H1 (cell line): ENCODE results near the gene FBN1. TPM values are rescaled to one million over a fixed set of nuclear protein-coding genes. Genes with fewer than 3 reads are reported as not detected.

Source experiments
- CTCF ChIA-PET: fragments of 300-600 bp; sonication (Branson Sonifier 250); formaldehyde crosslinking; loops from one replicate; lab custom pipeline; 2021; ENCODE audit not compliant: partially characterized antibody; lab: Charles Lee
- POLR2A ChIA-PET: fragments of 300-600 bp; sonication (Branson Sonifier 250); formaldehyde crosslinking; loops from one replicate; lab custom pipeline; 2021; ENCODE audit warnings: inconsistent platforms; ENCODE audit not compliant: partially characterized antibody; lab: Charles Lee
- DNase-seq, 2 experiments: peaks; one replicate each; pipeline versions ENCODE4 v3.0.0 to v3.0.0-alpha.2; 2010 to 2022; ENCODE audit warnings: low spot score in 2 of 2, low read depth in 1 of 2, mixed read lengths in 1 of 2
- FAIRE-seq: peaks from 2 replicates; lab custom pipeline; 2011; peaks lifted over from hg19 to GRCh38; lab: Jason Lieb, UNC
- H2AFZ ChIP-seq: 2 replicates; pipeline ENCODE4 v1.8.1; 2012; ENCODE audit warnings: low read length, inconsistent platforms
- H2AK5ac ChIP-seq: 2 replicates; pipeline ENCODE4 v1.6.1; 2013; ENCODE audit warnings: low read depth, low read length
- H2BK120ac ChIP-seq: replicated peaks from 2 replicates; pipeline ENCODE3; 2013; ENCODE audit warnings: low read depth, low read length, inconsistent platforms
- H2BK12ac ChIP-seq: 2 replicates; pipeline ENCODE4 v1.6.1; 2013; ENCODE audit warnings: low read depth, low read length
- H2BK15ac ChIP-seq: 2 replicates; pipeline ENCODE4 v1.6.1; 2013; ENCODE audit warnings: low read length
- H2BK20ac ChIP-seq: 2 replicates; pipeline ENCODE4 v1.6.1; 2013; ENCODE audit warnings: low read length
- H2BK5ac ChIP-seq: 2 replicates; pipeline ENCODE4 v1.6.1; 2013; ENCODE audit warnings: low read depth, low read length
- H3K14ac ChIP-seq: 2 replicates; pipeline ENCODE4 v1.6.1; 2013; ENCODE audit warnings: inconsistent platforms; ENCODE audit not compliant: insufficient read length
- H3K18ac ChIP-seq: 2 replicates; pipeline ENCODE4 v1.6.1; 2013; ENCODE audit warnings: low read length; ENCODE audit errors: extremely low read depth
- H3K23ac ChIP-seq: 2 replicates; pipeline ENCODE4 v1.6.1; 2013; ENCODE audit warnings: inconsistent platforms; ENCODE audit not compliant: insufficient read length
- H3K23me2 ChIP-seq: 2 replicates; pipeline ENCODE4 v1.6.1; 2013; ENCODE audit warnings: low read depth, low read length
- H3K27ac ChIP-seq: 2 replicates; pipeline ENCODE4 v1.6.1; 2011; ENCODE audit warnings: low read depth, low read length, inconsistent platforms
- H3K27me3 ChIP-seq, 4 experiments: replicated peaks in 1 of 4; 1 replicate in 1 of 4; 2 replicates in 3 of 4; pipeline versions ENCODE4 v1.6.1 to v1.8.1; 2011 to 2013; ENCODE audit warnings: low read length in 3 of 4, mild to moderate bottlenecking in 3 of 4, inconsistent platforms in 2 of 4, mixed read lengths in 2 of 4, moderate library complexity in 1 of 4; ENCODE audit not compliant: control insufficient read depth in 3 of 4, insufficient read depth in 3 of 4; ENCODE audit errors: extremely low read depth in 1 of 4
- H3K36me3 ChIP-seq, 4 experiments: 2 replicates each; pipeline versions ENCODE4 v1.6.1 to v1.8.1; 2011 to 2013; ENCODE audit warnings: mild to moderate bottlenecking in 4 of 4, low read length in 3 of 4, moderate library complexity in 2 of 4, control low read depth in 1 of 4, inconsistent platforms in 1 of 4; ENCODE audit not compliant: insufficient read depth in 4 of 4, control insufficient read depth in 2 of 4
- H3K4ac ChIP-seq: replicated peaks from 2 replicates; pipeline ENCODE3; 2013; ENCODE audit warnings: low read length, low read depth, mixed read lengths, inconsistent platforms; ENCODE audit not compliant: insufficient read length
- H3K4me1 ChIP-seq, 4 experiments: replicated peaks in 1 of 4; 1 replicate in 1 of 4; 2 replicates in 3 of 4; pipeline versions ENCODE4 v1.6.1 to v1.8.1; 2011 to 2013; ENCODE audit warnings: low read length in 3 of 4, inconsistent platforms in 2 of 4, mixed read lengths in 1 of 4; ENCODE audit not compliant: insufficient read depth in 4 of 4, control insufficient read depth in 3 of 4
- H3K4me2 ChIP-seq, 2 experiments: 2 replicates each; pipeline versions ENCODE4 v1.6.1 to v1.8.1; 2011 to 2013; ENCODE audit warnings: low read depth in 2 of 2, low read length in 2 of 2, control low read depth in 1 of 2, inconsistent platforms in 1 of 2, mild to moderate bottlenecking in 1 of 2; ENCODE audit not compliant: insufficient read depth in 1 of 2
- H3K4me3 ChIP-seq, 4 experiments: fragments of 200-600, 300-600 bp in 1 of 4; sonication (generic), shearing (Covaris generic), sonication (Bioruptor Twin) in 1 of 4; 2 replicates each; pipeline versions ENCODE4 v1.5.1 to v1.8.1; 2011 to 2016; ENCODE audit warnings: low read length in 4 of 4, low read depth in 3 of 4, control low read depth in 2 of 4, inconsistent platforms in 2 of 4, mild to moderate bottlenecking in 2 of 4, mixed read lengths in 1 of 4, moderate library complexity in 1 of 4; ENCODE audit not compliant: insufficient read depth in 2 of 4; ENCODE audit errors: extremely low read depth in 1 of 4
- H3K56ac ChIP-seq: replicated peaks from 2 replicates; pipeline ENCODE3; 2013; ENCODE audit warnings: low read depth, mild to moderate bottlenecking, mixed read lengths, low read length, inconsistent platforms; ENCODE audit not compliant: insufficient read length
- H3K79me1 ChIP-seq: 2 replicates; pipeline ENCODE4 v1.6.1; 2013; ENCODE audit warnings: low read depth, low read length, control low read depth
- H3K79me2 ChIP-seq, 2 experiments: 2 replicates each; pipeline versions ENCODE4 v1.6.1 to v1.8.1; 2012 to 2013; ENCODE audit warnings: low read length in 2 of 2, mild to moderate bottlenecking in 2 of 2, inconsistent platforms in 1 of 2; ENCODE audit not compliant: insufficient read depth in 2 of 2, control insufficient read depth in 1 of 2
- H3K9ac ChIP-seq, 4 experiments: replicated peaks in 1 of 4; 1 replicate in 1 of 4; 2 replicates in 3 of 4; pipeline versions ENCODE4 v1.6.1 to v1.8.1; 2011 to 2013; ENCODE audit warnings: low read depth in 3 of 4, low read length in 3 of 4, control low read depth in 2 of 4, mild to moderate bottlenecking in 2 of 4, moderate library complexity in 2 of 4, inconsistent platforms in 1 of 4; ENCODE audit errors: extremely low read depth in 1 of 4
- H3K9me3 ChIP-seq, 2 experiments: 2 replicates each; pipeline versions ENCODE4 v1.6.1 to v1.8.1; 2012 to 2013; ENCODE audit warnings: mild to moderate bottlenecking in 2 of 2, moderate library complexity in 2 of 2, control low read depth in 1 of 2, inconsistent platforms in 1 of 2, low read depth in 1 of 2, low read length in 1 of 2, mixed read lengths in 1 of 2; ENCODE audit not compliant: insufficient read depth in 2 of 2
- H4K20me1 ChIP-seq, 2 experiments: replicated peaks in 1 of 2; 2 replicates each; pipeline versions ENCODE3 to v1.8.1; 2011 to 2013; ENCODE audit warnings: inconsistent platforms in 2 of 2, low read length in 2 of 2, mild to moderate bottlenecking in 1 of 2; ENCODE audit not compliant: insufficient read depth in 2 of 2, control insufficient read depth in 1 of 2
- H4K5ac ChIP-seq: 2 replicates; pipeline ENCODE4 v1.6.1; 2013; ENCODE audit warnings: low read length, low read depth, mixed read lengths, inconsistent platforms; ENCODE audit not compliant: insufficient read length
- H4K8ac ChIP-seq: 2 replicates; pipeline ENCODE4 v1.8.0; 2013; ENCODE audit warnings: mild to moderate bottlenecking, moderate library complexity, low read length, inconsistent platforms; ENCODE audit not compliant: insufficient read depth; ENCODE audit errors: extremely low read depth
- H4K91ac ChIP-seq: replicated peaks from 2 replicates; pipeline ENCODE3; 2013; ENCODE audit warnings: low read length, mixed read lengths, inconsistent platforms; ENCODE audit not compliant: insufficient read length
- SUZ12 ChIP-seq: fragments of 200-600 bp; sonication (generic); IDR thresholded peaks from 2 replicates; pipeline ENCODE4 v1.6.1; 2012; ENCODE audit warnings: mild to moderate bottlenecking, inconsistent platforms, low read length, moderate library complexity, mixed read lengths
- WGBS, 2 experiments: shearing (Covaris generic) in 1 of 2; methylation state at CpG; one replicate each; pipeline versions ENCODE4 v1.1.6 to v1.1.7; 2013 to 2015; ENCODE audit warnings: low lambda C conversion rate in 2 of 2, mixed read lengths in 2 of 2, inconsistent platforms in 1 of 2, low coverage in 1 of 2, missing lambda C conversion rate in 1 of 2; ENCODE audit not compliant: insufficient replicate concordance in 2 of 2, insufficient coverage in 1 of 2, insufficient read length in 1 of 2; ENCODE audit errors: extremely low coverage in 1 of 2, missing lambda C conversion rate in 1 of 2; 5-methylcytosine and 5-hydroxymethylcytosine counted together
- polyA plus RNA-seq, 7 experiments: library from polyadenylated mRNA; depleted of rRNA in 3 of 7; stranded (reverse) in 5 of 7; unstranded in 2 of 7; fragments of >200 nt in 5 of 7; fragments of 200-250 nt in 2 of 7; gene quantifications; 1 replicate in 5 of 7; 2 replicates in 1 of 7; 4 replicates in 1 of 7; pipeline versions ENCODE4 v1.2.1 to v1.2.3, GENCODE V29; 2011 to 2013; ENCODE audit warnings: missing spikeins in 2 of 7, mixed read lengths in 2 of 7
- total RNA-seq: library from RNA; stranded (reverse); fragmentation: NEBNext Ultra II Directional; extraction: Animal tissue kit (Norgen Biotek cat#: 25700); gene quantifications from 2 replicates; pipeline ENCODE4 v1.2.1, GENCODE V29; 2021

FBN1 gene
- total and polyA plus RNA-seq, 2 of the 8 experiments (the other 6 are each of a cell fraction or from before 2014, with no cell fraction given) = 3.0 to 4.0 TPM

DNA sequence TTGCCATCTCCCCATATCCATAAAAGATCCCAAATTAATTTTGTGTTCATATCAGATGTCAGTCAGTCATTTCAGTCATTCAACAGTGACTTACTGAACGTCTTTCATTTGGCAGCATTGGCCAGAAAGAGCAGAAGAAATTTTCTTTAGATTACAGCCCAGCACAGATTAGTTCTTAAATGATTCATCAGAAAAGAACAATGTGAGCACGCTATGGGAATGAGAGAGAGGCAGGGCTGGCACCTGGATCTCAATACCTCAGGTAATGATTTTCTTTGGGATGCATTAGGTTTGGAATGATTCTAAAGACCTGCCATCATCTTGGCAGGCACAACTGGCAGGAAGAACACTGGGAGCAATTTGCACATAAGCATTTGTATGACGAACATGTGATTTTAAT, 41.6 kb downstream of the FBN1 start:
- H3K18ac ChIP-seq = no peak overlapping the region
- no peak overlapping the region for H2BK15ac ChIP-seq
- no peak overlapping the region for H3K23ac ChIP-seq
- H3K27me3 ChIP-seq = no peaks in the 10 kb centered on the region
- no peak overlapping the region for H2AFZ ChIP-seq
- H3K9me3 ChIP-seq = no peaks in the 10 kb centered on the region
- no peaks in the 10 kb centered on the region for H3K4me1 ChIP-seq
- H2AK5ac ChIP-seq = no peak overlapping the region
- H3K56ac ChIP-seq = no peak overlapping the region
- H4K8ac ChIP-seq = no peak overlapping the region
- POLR2A ChIA-PET = no interaction called here
- H3K9ac ChIP-seq = no peak overlapping the region
- H3K36me3 ChIP-seq = no peaks in the 10 kb centered on the region
- no peak overlapping the region for H4K91ac ChIP-seq
- WGBS, 2 experiments = 81% methylated on average over 3 of the region's 3 CpGs; no CpG with 5 or more reads in 1 of the 2 experiments
- no peak overlapping the region for H3K4me2 ChIP-seq
- H3K4me3 ChIP-seq = no peak overlapping the region
- no peak overlapping the region for H2BK12ac ChIP-seq
- H3K14ac ChIP-seq = no peak overlapping the region
- no peaks in the 10 kb centered on the region for H3K79me1 ChIP-seq
- no peaks in the 10 kb centered on the region for H3K79me2 ChIP-seq
- no peak overlapping the region for H3K4ac ChIP-seq
- H4K20me1 ChIP-seq = no peaks in the 10 kb centered on the region
- no peak overlapping the region for H3K27ac ChIP-seq
- CTCF ChIA-PET = interaction anchor here (0.6 to 1.2 kb wide), 2 partner anchors 94 to 887 kb away, joined by 3 read pairs; partner anchors contain the start of gene SEMA6D
- H2BK20ac ChIP-seq = no peak overlapping the region
- DNase-seq = no peak
- no peak overlapping the region for H4K5ac ChIP-seq
- H2BK120ac ChIP-seq = no peak overlapping the region
- H2BK5ac ChIP-seq = no peak overlapping the region
- no peaks in the 10 kb centered on the region for H3K23me2 ChIP-seq
- FAIRE-seq = no peak
- no peak for TF ChIP-seq SUZ12
